SU-DHL-6 (cell line): ENCODE measurements around the gene HSPBP1.

Experiments
- CTCF ChIP-seq: fragments of 200-600 bp; sonication (generic); IDR thresholded peaks from one replicate; pipeline ENCODE4 v1.5.1; 2017; ENCODE audit warnings: antibody characterized with exemption, mild to moderate bottlenecking, low read length, moderate library complexity; ENCODE audit not compliant: insufficient read depth, poor library complexity, severe bottlenecking
- EZH2phosphoT487 ChIP-seq: fragments of 200-600 bp; sonication (generic), shearing (Covaris generic); conservative IDR thresholded peaks from 2 replicates; pipeline ENCODE4 v1.6.1; 2018; ENCODE audit warnings: mild to moderate bottlenecking, antibody characterized with exemption, low read length, moderate library complexity, mixed read lengths

- TF ChIP-seq CTCF (no peak), EZH2phosphoT487 (no peak)
These were observed 13.5 kb downstream of the HSPBP1 start for GRCh38 chr19:55266404-55266803.
